ENCODE data around the gene NDUFS8. TPM values are rescaled to one million over a fixed set of nuclear protein-coding genes. Genes with fewer than 3 reads are reported as not detected.

Gene NDUFS8
- total RNA-seq, 2 donors from 2014 or later: 128 to 129 TPM

DNA sequence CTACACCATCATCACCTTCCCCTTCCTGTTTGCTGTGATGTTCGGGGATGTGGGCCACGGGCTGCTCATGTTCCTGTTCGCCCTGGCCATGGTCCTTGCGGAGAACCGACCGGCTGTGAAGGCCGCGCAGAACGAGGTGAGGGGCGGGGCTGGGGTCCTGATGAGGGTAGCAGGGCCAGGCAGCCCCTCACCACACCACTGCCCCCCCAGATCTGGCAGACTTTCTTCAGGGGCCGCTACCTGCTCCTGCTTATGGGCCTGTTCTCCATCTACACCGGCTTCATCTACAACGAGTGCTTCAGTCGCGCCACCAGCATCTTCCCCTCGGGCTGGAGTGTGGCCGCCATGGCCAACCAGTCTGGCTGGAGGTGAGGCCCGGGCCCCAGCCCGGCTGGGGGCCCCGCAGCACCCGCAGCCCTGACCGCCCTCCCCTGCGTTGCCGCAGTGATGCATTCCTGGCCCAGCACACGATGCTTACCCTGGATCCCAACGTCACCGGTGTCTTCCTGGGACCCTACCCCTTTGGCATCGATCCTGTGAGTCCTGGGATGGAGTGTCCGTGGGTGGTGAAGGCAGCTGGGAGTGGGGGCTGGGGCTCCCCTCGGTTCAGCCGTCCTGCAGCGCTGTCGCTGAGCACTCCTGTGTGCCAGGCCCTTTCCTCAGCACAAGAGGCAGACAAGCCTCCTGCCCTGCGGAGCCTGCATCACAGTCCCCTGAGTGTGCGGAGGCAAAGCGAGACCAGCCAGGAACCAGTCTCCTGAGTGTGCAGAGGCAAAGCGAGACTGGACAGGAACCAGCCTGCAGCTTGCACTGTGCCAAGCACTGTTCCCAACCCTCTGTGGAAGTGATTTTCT is 17.2 kb downstream of the NDUFS8 start:
- Mint-ChIP-seq H3K27ac (no peak overlapping the region), H3K36me3 (ENCODE audit: insufficient read depth in 2 of 2) (peaks cover 0 to 1% of the 10 kb centered on the region in 2 donors), H3K9me3 (no peaks in the 10 kb centered on the region), H3K4me1 (ENCODE audit: low read depth) (no peaks in the 10 kb centered on the region), H3K27me3 (ENCODE audit: low read depth) (no peaks in the 10 kb centered on the region), H3K4me3 (no peak overlapping the region)
- ATAC-seq (replicated peaks in 1 of 2): no peak
- DNase-seq: no peak

GRCh38 chr11:68048681-68049508 is 18.4 kb downstream of the NDUFS8 start:
- DNase-seq: no peak
- Mint-ChIP-seq H3K36me3 (ENCODE audit: insufficient read depth in 2 of 2) (peaks cover 0 to 1% of the 10 kb centered on the region in 2 donors), H3K27ac (no peak overlapping the region), H3K4me1 (ENCODE audit: low read depth) (no peaks in the 10 kb centered on the region), H3K9me3 (no peaks in the 10 kb centered on the region), H3K4me3 (no peak overlapping the region), H3K27me3 (ENCODE audit: low read depth) (no peaks in the 10 kb centered on the region)
- ATAC-seq (replicated peaks in 1 of 2): no peak

- H3K4me1 Mint-ChIP-seq (ENCODE audit: low read depth): no peaks in the 10 kb centered on the region
- no peak for DNase-seq
- no peak overlapping the region for H3K27ac Mint-ChIP-seq
- peaks cover 0 to 1% of the 10 kb centered on the region in 2 donors for H3K36me3 Mint-ChIP-seq (ENCODE audit: insufficient read depth in 2 of 2)
- H3K27me3 Mint-ChIP-seq (ENCODE audit: low read depth): no peaks in the 10 kb centered on the region
- no peak for ATAC-seq (replicated peaks in 1 of 2)
- H3K9me3 Mint-ChIP-seq: no peaks in the 10 kb centered on the region
- no peak overlapping the region for H3K4me3 Mint-ChIP-seq
Observed at GRCh38 chr11:68049509-68050370, 19.3 kb downstream of the NDUFS8 start.

- no peaks in the 10 kb centered on the region for H3K9me3 Mint-ChIP-seq
- H3K27ac Mint-ChIP-seq: no peak overlapping the region
- H3K4me1 Mint-ChIP-seq (ENCODE audit: low read depth): no peaks in the 10 kb centered on the region
- no peaks in the 10 kb centered on the region for H3K27me3 Mint-ChIP-seq (ENCODE audit: low read depth)
- ATAC-seq (replicated peaks in 1 of 2) (no peak), DNase-seq (no peak)
- peaks cover 0 to 1% of the 10 kb centered on the region in 2 donors for H3K36me3 Mint-ChIP-seq (ENCODE audit: insufficient read depth in 2 of 2)
- H3K4me3 Mint-ChIP-seq: no peak overlapping the region
Observed at GRCh38 chr11:68050371-68050841, 19.9 kb downstream of the NDUFS8 start.

- ATAC-seq (replicated peaks in 1 of 2): no peak
- H3K27me3 Mint-ChIP-seq (ENCODE audit: low read depth): no peaks in the 10 kb centered on the region
Observed at GRCh38 chr11:68051191-68052136, 21.0 kb downstream of the NDUFS8 start.

DNA sequence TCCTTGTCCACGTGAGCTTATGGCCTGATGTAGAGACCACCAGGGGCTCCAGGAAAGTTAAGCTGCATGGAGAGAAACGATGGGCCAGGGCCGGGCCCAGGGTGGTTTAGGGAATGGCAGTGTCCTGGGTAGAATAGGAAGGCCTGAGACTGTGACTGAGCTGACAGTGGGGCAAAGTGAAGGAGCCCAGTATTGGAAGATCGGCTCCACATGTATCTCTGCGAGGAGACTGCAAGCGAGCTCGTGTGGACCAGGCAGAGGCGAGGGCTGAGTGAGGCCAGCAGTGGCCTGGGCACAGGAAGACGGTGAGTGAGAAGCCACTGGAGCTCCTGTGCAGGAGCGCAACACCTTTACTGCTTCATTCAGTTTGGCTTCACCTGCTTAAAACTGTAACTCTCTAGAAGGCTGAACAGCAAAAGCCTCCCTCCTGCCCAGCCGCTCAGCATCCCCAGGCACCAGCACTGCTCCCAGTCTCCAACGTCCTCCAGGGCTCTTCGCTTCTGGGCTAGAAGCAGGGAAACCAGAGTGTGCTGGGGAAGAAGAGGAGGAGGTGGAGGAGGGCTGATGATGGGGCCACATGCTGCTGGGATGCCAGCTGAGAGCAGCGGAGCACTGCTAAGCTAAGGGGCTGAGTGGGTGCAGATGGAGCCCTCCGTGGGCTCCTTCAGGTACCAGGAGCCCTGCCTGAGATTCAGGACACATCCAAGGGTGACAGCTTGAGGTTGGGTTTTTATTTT is 21.8 kb downstream of the NDUFS8 start:
- no peaks in the 10 kb centered on the region for H3K27me3 Mint-ChIP-seq (ENCODE audit: low read depth)
- H3K4me1 Mint-ChIP-seq (ENCODE audit: low read depth): peaks cover 4% of the 10 kb centered on the region
- H3K27ac Mint-ChIP-seq: no peak overlapping the region
- no peak for ATAC-seq (replicated peaks in 1 of 2)
- H3K4me3 Mint-ChIP-seq: no peak overlapping the region
- peaks cover 0 to 1% of the 10 kb centered on the region in 2 donors for H3K36me3 Mint-ChIP-seq (ENCODE audit: insufficient read depth in 2 of 2)
- H3K9me3 Mint-ChIP-seq: no peaks in the 10 kb centered on the region
- no peak for DNase-seq

More at GRCh38 chr11:68051191-68052136, 21.0 kb downstream of the NDUFS8 start:
- no peak for DNase-seq
- Mint-ChIP-seq H3K4me3 (no peak overlapping the region), H3K9me3 (no peaks in the 10 kb centered on the region), H3K4me1 (ENCODE audit: low read depth) (peaks cover 4% of the 10 kb centered on the region), H3K27ac (no peak overlapping the region), H3K36me3 (ENCODE audit: insufficient read depth in 2 of 2) (peaks cover 0 to 1% of the 10 kb centered on the region in 2 donors)

DNA sequence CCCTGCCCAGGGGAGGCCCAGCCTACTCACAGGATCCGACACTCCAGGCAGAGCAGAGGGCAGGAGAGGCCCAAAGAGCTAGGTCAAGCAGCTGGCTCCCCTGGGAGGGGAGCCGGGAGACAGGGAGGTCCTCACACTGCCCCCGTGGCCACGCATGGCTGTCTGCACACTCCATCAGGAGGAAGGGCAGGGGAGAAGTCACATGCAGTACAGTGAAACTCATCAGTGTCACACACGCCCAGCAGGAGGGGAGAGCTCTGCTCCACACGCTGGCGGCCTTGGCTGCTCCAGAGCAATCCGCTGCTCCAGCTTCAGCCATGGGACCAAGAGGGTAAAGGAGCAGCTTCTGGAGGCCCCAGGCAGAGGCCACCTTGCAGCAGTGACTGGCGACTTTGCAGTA is 22.6 kb downstream of the NDUFS8 start:
- no peak overlapping the region for H3K4me3 Mint-ChIP-seq
- H3K4me1 Mint-ChIP-seq (ENCODE audit: low read depth): peaks cover 4% of the 10 kb centered on the region
- peak overlapping the region; percentile 72 for H3K27ac Mint-ChIP-seq
- no peak for ATAC-seq (replicated peaks in 1 of 2)
- H3K27me3 Mint-ChIP-seq (ENCODE audit: low read depth): no peaks in the 10 kb centered on the region
- no peaks in the 10 kb centered on the region for H3K9me3 Mint-ChIP-seq
- DNase-seq: no peak
- peaks cover 0 to 1% of the 10 kb centered on the region in 2 donors for H3K36me3 Mint-ChIP-seq (ENCODE audit: insufficient read depth in 2 of 2)

DNA sequence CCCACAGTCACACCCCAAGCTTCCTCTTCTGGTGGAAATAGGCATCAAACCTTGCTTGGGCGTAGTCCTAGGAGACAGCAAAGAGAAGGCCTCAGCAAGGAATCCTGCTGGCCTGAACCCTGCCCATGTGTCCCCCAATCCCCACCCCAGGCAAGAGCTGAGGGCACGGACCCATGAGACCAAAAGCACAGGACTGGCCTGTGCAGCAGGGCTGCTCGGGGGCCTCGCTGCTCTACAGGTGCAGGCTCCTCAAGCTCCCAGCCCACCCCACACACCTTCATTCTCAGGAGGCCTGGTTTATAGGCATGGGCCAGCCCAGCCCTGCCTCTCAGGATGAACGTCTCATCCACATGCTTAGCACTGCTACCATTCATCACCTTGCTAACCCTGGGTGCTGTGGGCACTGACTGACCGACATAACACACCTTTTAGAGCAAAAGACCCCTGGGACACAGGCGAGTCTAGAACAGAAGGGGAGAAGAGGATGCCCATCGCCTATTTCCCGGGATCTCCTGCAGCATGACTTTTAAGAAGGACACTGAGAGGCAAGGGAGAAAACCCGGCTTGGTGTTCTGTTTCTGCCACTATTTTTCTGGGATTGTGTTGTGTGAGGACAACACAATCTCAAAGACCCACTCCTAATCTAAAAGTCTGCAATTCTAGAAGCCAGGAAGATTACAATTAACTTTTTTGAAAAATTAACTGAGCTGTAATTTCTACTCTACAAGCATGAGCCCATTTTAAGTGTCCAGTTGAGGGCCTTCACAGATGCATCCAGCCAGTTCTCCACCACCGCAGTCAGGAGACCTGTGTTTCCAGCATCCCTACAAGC is 23.7 kb downstream of the NDUFS8 start:
- no peak overlapping the region for H3K27ac Mint-ChIP-seq

GRCh38 chr11:68056317-68057285 is 26.1 kb downstream of the NDUFS8 start:
- no peak overlapping the region for H3K27ac Mint-ChIP-seq
- H3K4me1 Mint-ChIP-seq (ENCODE audit: low read depth): peaks cover 4% of the 10 kb centered on the region
- DNase-seq (no peak), ATAC-seq (replicated peaks in 1 of 2) (no peak)
- no peak overlapping the region for H3K4me3 Mint-ChIP-seq
- no peaks in the 10 kb centered on the region for H3K27me3 Mint-ChIP-seq (ENCODE audit: low read depth)
- peaks cover 1 to 3% of the 10 kb centered on the region in 2 donors for H3K36me3 Mint-ChIP-seq (ENCODE audit: insufficient read depth in 2 of 2)
- H3K9me3 Mint-ChIP-seq: no peaks in the 10 kb centered on the region

More for the DNA sequence above, 23.7 kb downstream of the NDUFS8 start:
- Mint-ChIP-seq H3K4me3 (no peak overlapping the region), H3K27me3 (ENCODE audit: low read depth) (no peaks in the 10 kb centered on the region), H3K9me3 (no peaks in the 10 kb centered on the region), H3K36me3 (ENCODE audit: insufficient read depth in 2 of 2) (peaks cover 0 to 1% of the 10 kb centered on the region in 2 donors), H3K4me1 (ENCODE audit: low read depth) (peaks cover 4% of the 10 kb centered on the region)
- DNase-seq (no peak), ATAC-seq (replicated peaks in 1 of 2) (peak in 1 of 2 donors; percentile 18)

DNA sequence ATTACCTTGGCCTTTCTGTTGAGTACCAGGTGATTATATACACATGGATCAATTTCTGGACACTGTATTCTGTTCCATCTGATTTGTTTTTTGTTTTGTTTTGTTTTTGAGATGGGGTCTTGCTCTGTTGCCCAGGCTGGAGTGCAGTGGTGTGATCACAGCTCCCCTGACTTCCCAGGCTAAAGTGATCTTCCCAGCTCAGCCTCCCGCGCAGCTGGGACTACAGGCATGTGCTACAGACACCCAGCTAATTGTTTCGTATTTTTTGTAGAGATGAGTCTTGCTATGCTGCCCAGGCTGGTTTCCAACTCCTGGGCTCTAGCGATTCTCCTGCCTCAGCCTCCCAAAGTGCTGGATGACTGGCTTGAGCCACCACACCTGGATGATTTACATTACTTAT is 27.3 kb downstream of the NDUFS8 start:
- H3K27ac Mint-ChIP-seq: no peak overlapping the region
- peaks cover 4% of the 10 kb centered on the region for H3K4me1 Mint-ChIP-seq (ENCODE audit: low read depth)
- no peak overlapping the region for H3K4me3 Mint-ChIP-seq
- no peaks in the 10 kb centered on the region for H3K9me3 Mint-ChIP-seq
- DNase-seq: no peak
- H3K27me3 Mint-ChIP-seq (ENCODE audit: low read depth): no peaks in the 10 kb centered on the region
- no peak for ATAC-seq (replicated peaks in 1 of 2)
- peaks cover 1 to 3% of the 10 kb centered on the region in 2 donors for H3K36me3 Mint-ChIP-seq (ENCODE audit: insufficient read depth in 2 of 2)

Data from activated T-cell treated with anti-CD3 and anti-CD28 coated beads, Interleukin-2, amount 50 U/mL, for 72 hours (primary cell).